DND-41 (cell line): ENCODE data around the gene DGKH.

Experiments used
- ATAC-seq: fragments of 200-7000 bp; cut with Tn5 transposase; 3 replicates; pipeline ENCODE4 v1.9.1; 2021; ENCODE audit warnings: low read depth; ENCODE audit not compliant: insufficient read depth
- DNase-seq: peaks from one replicate; pipeline ENCODE4 v3.0.0-alpha.2; 2020
- H2AFZ ChIP-seq: 2 replicates; pipeline ENCODE4 v1.6.0; 2012; ENCODE audit warnings: low read depth, low read length
- H3K27ac ChIP-seq: 2 replicates; pipeline ENCODE4 v1.5.1; 2012; ENCODE audit warnings: low read length, inconsistent platforms
- H3K27me3 ChIP-seq: fragments of 200-600 bp; sonication (generic); 2 replicates; pipeline ENCODE4 v1.6.0; 2012; ENCODE audit warnings: low read length, mild to moderate bottlenecking, inconsistent platforms; ENCODE audit not compliant: insufficient read depth, poor library complexity
- H3K36me3 ChIP-seq: 2 replicates; pipeline ENCODE4 v1.5.1; 2012; ENCODE audit warnings: low read length, inconsistent platforms; ENCODE audit not compliant: insufficient read depth
- H3K4me1 ChIP-seq: 2 replicates; pipeline ENCODE4 v1.5.1; 2012; ENCODE audit warnings: mild to moderate bottlenecking, low read length; ENCODE audit not compliant: insufficient read depth
- H3K4me2 ChIP-seq: 2 replicates; pipeline ENCODE4 v1.6.0; 2012; ENCODE audit warnings: mild to moderate bottlenecking, moderate library complexity, low read length, inconsistent platforms; ENCODE audit not compliant: insufficient read depth
- H3K4me3 ChIP-seq, 2 experiments: fragments of 200-600 bp in 1 of 2; shearing (Covaris generic) in 1 of 2; 2 replicates each; pipeline ENCODE4 v1.5.1; 2012 to 2016; ENCODE audit warnings: inconsistent platforms in 2 of 2, low read length in 2 of 2, mild to moderate bottlenecking in 2 of 2, low read depth in 1 of 2, moderate library complexity in 1 of 2
- H3K79me2 ChIP-seq: 2 replicates; pipeline ENCODE4 v1.6.0; 2012; ENCODE audit warnings: low read length, inconsistent platforms; ENCODE audit not compliant: insufficient read depth
- H3K9ac ChIP-seq: 2 replicates; pipeline ENCODE4 v1.6.0; 2012; ENCODE audit warnings: low read depth, mild to moderate bottlenecking, inconsistent platforms, low read length, moderate library complexity
- H3K9me3 ChIP-seq: 2 replicates; pipeline ENCODE4 v1.5.1; 2012; ENCODE audit warnings: low read length, moderate library complexity, mild to moderate bottlenecking, inconsistent platforms; ENCODE audit not compliant: insufficient read depth, severe bottlenecking
- H4K20me1 ChIP-seq: 2 replicates; pipeline ENCODE4 v1.6.0; 2012; ENCODE audit warnings: low read length; ENCODE audit not compliant: insufficient read depth
- EZH2 ChIP-seq: IDR thresholded peaks from 3 replicates; pipeline ENCODE4 v1.6.1; 2012; ENCODE audit warnings: borderline replicate concordance, low read depth, mild to moderate bottlenecking, moderate library complexity, low read length, inconsistent platforms; ENCODE audit not compliant: severe bottlenecking
- TF ChIP-seq, protein P1 (sequence below): IDR thresholded peaks from 2 replicates; pipeline ENCODE4 v1.5.1; 2012; ENCODE audit warnings: borderline replicate concordance, low read length, moderate library complexity, mild to moderate bottlenecking; ENCODE audit not compliant: poor library complexity, severe bottlenecking; ENCODE audit errors: extremely low read depth

The DGKH gene

GRCh38 chr13:42177189-42177588 lies 128.7 kb downstream of the DGKH start:
- H3K9me3 ChIP-seq = no peaks in the 10 kb centered on the region
- H3K4me3 ChIP-seq = no peak overlapping the region
- no peaks in the 10 kb centered on the region for H3K27me3 ChIP-seq
- H3K27ac ChIP-seq = no peak overlapping the region
- no peak for DNase-seq
- peaks cover 13% of the 10 kb centered on the region for H3K4me1 ChIP-seq
- ATAC-seq = no peak
- H4K20me1 ChIP-seq = no peaks in the 10 kb centered on the region
- H3K4me2 ChIP-seq = no peak overlapping the region
- no peak for TF ChIP-seq EZH2
- TF ChIP-seq, protein P1, sequence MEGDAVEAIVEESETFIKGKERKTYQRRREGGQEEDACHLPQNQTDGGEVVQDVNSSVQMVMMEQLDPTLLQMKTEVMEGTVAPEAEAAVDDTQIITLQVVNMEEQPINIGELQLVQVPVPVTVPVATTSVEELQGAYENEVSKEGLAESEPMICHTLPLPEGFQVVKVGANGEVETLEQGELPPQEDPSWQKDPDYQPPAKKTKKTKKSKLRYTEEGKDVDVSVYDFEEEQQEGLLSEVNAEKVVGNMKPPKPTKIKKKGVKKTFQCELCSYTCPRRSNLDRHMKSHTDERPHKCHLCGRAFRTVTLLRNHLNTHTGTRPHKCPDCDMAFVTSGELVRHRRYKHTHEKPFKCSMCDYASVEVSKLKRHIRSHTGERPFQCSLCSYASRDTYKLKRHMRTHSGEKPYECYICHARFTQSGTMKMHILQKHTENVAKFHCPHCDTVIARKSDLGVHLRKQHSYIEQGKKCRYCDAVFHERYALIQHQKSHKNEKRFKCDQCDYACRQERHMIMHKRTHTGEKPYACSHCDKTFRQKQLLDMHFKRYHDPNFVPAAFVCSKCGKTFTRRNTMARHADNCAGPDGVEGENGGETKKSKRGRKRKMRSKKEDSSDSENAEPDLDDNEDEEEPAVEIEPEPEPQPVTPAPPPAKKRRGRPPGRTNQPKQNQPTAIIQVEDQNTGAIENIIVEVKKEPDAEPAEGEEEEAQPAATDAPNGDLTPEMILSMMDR = no peak
- H3K9ac ChIP-seq = no peak overlapping the region
- no peak overlapping the region for H2AFZ ChIP-seq
- no peaks in the 10 kb centered on the region for H3K79me2 ChIP-seq
- peaks cover 9% of the 10 kb centered on the region; the same call in 1 of the 2 replicates for H3K36me3 ChIP-seq

GRCh38 chr13:42181381-42181953 lies 133.0 kb downstream of the DGKH start:
- ATAC-seq (no peak), DNase-seq (no peak)
- no peak overlapping the region for H3K9ac ChIP-seq
- H4K20me1 ChIP-seq = no peaks in the 10 kb centered on the region
- H3K4me2 ChIP-seq = no peak overlapping the region
- no peak for TF ChIP-seq EZH2
- TF ChIP-seq, protein P1 = no peak
- H3K79me2 ChIP-seq = no peaks in the 10 kb centered on the region
- no peak overlapping the region for H3K27ac ChIP-seq
- H3K4me1 ChIP-seq = peaks cover 3% of the 10 kb centered on the region
- no peak overlapping the region for H3K4me3 ChIP-seq
- H2AFZ ChIP-seq = no peak overlapping the region
- H3K36me3 ChIP-seq = peaks cover 9% of the 10 kb centered on the region; the same call in 1 of the 2 replicates
- no peaks in the 10 kb centered on the region for H3K27me3 ChIP-seq
- no peaks in the 10 kb centered on the region for H3K9me3 ChIP-seq

DNA sequence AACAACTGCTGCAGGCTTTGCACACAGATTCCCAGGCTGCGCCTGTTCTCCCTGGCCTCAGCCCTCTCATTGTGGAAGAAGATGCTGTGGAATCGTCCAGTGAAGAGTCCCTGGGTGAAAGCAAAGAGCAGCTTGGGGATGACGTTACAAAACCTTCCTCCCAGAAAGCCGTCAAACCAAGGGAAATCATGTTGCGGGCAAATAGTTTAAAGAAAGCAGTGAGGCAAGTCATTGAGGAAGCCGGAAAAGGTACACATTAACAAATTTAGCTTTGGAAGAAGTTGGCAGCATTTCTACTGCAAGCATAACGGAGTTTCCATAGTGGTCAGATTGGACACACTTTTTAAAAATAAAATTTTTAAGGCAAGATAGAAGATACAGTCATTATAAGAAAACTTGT lies 140.6 kb downstream of the DGKH start:
- no peak overlapping the region for H3K4me3 ChIP-seq

More for the DNA sequence above, 140.6 kb downstream of the DGKH start:
- no peak for ATAC-seq
- Histone ChIP-seq H3K79me2 (no peaks in the 10 kb centered on the region), H3K36me3 (peaks cover 4% of the 10 kb centered on the region; the same call in 1 of the 2 replicates), H3K9me3 (no peaks in the 10 kb centered on the region), H3K4me1 (no peaks in the 10 kb centered on the region), H4K20me1 (no peaks in the 10 kb centered on the region), H3K27me3 (no peaks in the 10 kb centered on the region), H3K27ac (no peak overlapping the region), H2AFZ (no peak overlapping the region), H3K4me2 (no peak overlapping the region), H3K9ac (no peak overlapping the region)
- TF ChIP-seq, protein P1 = no peak
- no peak for TF ChIP-seq EZH2
- no peak for DNase-seq
